ENCODE data around the gene FAM168A. TPM values are rescaled to one million over a fixed set of nuclear protein-coding genes. Genes with fewer than 3 reads are reported as not detected.
"Not testable (repeated sequence)": the region's sequence is repeated elsewhere in the genome, so short reads cannot be mapped to it uniquely, and the experiment has no call there.

Gene FAM168A
- total RNA-seq, 1 experiment from 2014 or later = 12.9 TPM

DNA sequence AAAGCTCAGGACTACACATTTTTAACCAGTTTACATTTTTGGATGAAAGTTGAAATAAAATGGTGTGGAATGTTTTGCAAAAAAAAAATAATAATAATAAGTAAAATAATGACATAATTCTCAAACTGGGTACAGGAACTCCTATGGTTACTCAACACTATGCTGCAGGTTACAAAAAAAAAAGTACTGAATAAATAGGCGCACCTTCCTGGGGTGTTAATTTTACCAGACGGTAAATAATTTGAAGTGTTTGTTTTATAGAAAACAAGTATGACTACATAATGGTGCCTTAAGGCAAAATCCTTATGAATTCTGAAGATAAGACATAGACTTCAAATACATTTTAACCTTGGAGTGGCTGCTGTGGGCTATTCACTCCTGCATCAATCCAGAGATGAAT is 145.2 kb downstream of the FAM168A start:
- H3K36me3 ChIP-seq (ENCODE audit: insufficient read depth, low read length) = no peaks in the 10 kb centered on the region
- H3K9ac ChIP-seq (ENCODE audit: low read length) = no peak overlapping the region
- DNase-seq = peak; percentile 9
- H3K4me1 ChIP-seq (ENCODE audit: low read length) = no peaks in the 10 kb centered on the region
- no peaks in the 10 kb centered on the region for H3K9me2 ChIP-seq (replicated peaks; ENCODE audit: insufficient read depth, low read length)
- H3K27me3 ChIP-seq (ENCODE audit: low read length) = no peaks in the 10 kb centered on the region
- no peak overlapping the region for H3K4me3 ChIP-seq (ENCODE audit: low read length)
- no peaks in the 10 kb centered on the region for H3K79me2 ChIP-seq (ENCODE audit: low read length)
- no peak overlapping the region for H2AFZ ChIP-seq (ENCODE audit: low read length)
- no peak overlapping the region for H3K27ac ChIP-seq (ENCODE audit: low read length)
- no peaks in the 10 kb centered on the region for H3K9me3 ChIP-seq (ENCODE audit: low read length)
- no peak overlapping the region for H3K4me2 ChIP-seq (ENCODE audit: low read depth, low read length, poor library complexity, severe bottlenecking)
- peaks cover 14% of the 10 kb centered on the region for H4K20me1 ChIP-seq (ENCODE audit: insufficient read depth, low read depth, low read length)

DNA sequence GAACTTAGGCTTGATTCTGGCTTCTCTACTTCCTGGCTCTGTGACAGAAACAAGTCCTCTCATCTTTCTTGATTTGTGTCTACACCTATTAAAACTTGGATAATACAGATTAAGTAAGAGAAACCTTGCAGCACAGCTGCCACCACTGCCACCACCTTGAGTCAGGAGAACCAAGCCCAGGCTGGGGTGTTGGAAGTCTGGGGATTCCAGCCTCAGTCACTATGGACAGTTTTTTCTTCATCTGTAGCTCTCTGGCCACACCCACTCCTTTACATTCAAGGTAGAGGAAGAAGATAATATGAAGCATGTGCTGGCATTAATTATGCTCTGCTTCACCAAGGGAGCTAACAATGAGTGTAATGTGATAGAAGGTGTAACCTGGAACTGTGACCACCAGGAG is 146.0 kb downstream of the FAM168A start:
- H3K4me1 ChIP-seq (ENCODE audit: low read length) = no peaks in the 10 kb centered on the region
- H2AFZ ChIP-seq (ENCODE audit: low read length) = no peak overlapping the region
- no peak overlapping the region for H3K9ac ChIP-seq (ENCODE audit: low read length)
- no peak overlapping the region for H3K27ac ChIP-seq (ENCODE audit: low read length)
- no peaks in the 10 kb centered on the region for H3K36me3 ChIP-seq (ENCODE audit: insufficient read depth, low read length)
- H3K4me3 ChIP-seq (ENCODE audit: low read length) = no peak overlapping the region
- H3K79me2 ChIP-seq (ENCODE audit: low read length) = no peaks in the 10 kb centered on the region
- H3K9me2 ChIP-seq (replicated peaks; ENCODE audit: insufficient read depth, low read length) = no peaks in the 10 kb centered on the region
- no peak overlapping the region for H3K4me2 ChIP-seq (ENCODE audit: low read depth, low read length, poor library complexity, severe bottlenecking)
- H3K9me3 ChIP-seq (ENCODE audit: low read length) = no peaks in the 10 kb centered on the region
- peak; percentile 27 for DNase-seq
- H4K20me1 ChIP-seq (ENCODE audit: insufficient read depth, low read depth, low read length) = peaks cover 18% of the 10 kb centered on the region
- no peaks in the 10 kb centered on the region for H3K27me3 ChIP-seq (ENCODE audit: low read length)

DNA sequence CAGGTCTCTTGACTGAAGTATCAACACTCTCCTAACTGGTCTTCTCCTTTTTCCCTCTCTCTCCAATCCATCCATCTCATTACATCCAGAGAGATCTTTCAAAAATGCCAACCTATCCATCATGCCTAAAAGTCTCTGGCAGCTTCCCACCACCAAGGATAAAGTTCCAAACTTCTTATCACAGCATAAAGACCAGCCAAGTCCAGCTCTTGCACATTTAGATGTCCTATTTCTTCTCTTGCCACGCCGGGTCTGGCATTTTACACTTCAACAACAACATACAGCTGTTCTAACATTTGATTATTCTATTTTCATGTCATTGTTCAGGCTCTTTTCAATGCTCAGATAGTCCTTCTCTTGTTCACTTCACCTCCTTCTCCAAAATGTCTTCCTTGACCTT is 151.1 kb downstream of the FAM168A start:
- H3K9me2 ChIP-seq (replicated peaks; ENCODE audit: insufficient read depth, low read length) = no peaks in the 10 kb centered on the region
- no peak overlapping the region for H3K4me2 ChIP-seq (ENCODE audit: low read depth, low read length, poor library complexity, severe bottlenecking)
- peaks cover 12% of the 10 kb centered on the region; the same call in 1 of the 2 replicates for H4K20me1 ChIP-seq (ENCODE audit: insufficient read depth, low read depth, low read length)
- H3K79me2 ChIP-seq (ENCODE audit: low read length) = no peaks in the 10 kb centered on the region
- no peak overlapping the region for H2AFZ ChIP-seq (ENCODE audit: low read length)
- H3K36me3 ChIP-seq (ENCODE audit: insufficient read depth, low read length) = no peaks in the 10 kb centered on the region
- H3K4me3 ChIP-seq (ENCODE audit: low read length) = no peak overlapping the region
- no peaks in the 10 kb centered on the region for H3K27me3 ChIP-seq (ENCODE audit: low read length)
- H3K9me3 ChIP-seq (ENCODE audit: low read length) = no peaks in the 10 kb centered on the region
- no peak overlapping the region for H3K27ac ChIP-seq (ENCODE audit: low read length)
- no peaks in the 10 kb centered on the region for H3K4me1 ChIP-seq (ENCODE audit: low read length)
- DNase-seq = no peak
- H3K9ac ChIP-seq (ENCODE audit: low read length) = no peak overlapping the region

DNA sequence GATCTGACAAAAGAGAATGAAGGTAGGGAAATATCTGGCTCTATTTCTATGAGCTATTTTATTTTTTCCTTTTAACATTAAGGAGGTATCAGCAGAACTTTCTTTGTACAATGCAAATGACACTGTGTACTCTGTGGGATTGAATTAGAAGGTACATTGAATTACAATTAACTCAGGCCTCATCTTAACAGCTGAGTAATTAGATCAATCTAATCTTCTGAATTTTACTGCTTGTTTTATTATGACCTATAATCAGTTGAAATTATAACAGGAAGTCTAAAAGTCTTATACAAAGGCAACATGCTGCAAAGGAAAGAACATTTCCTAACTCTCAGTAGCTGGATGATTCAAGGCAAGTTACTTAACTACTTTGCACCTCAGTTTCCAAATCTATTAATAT is 151.9 kb downstream of the FAM168A start:
- no peak for DNase-seq
- Histone ChIP-seq H3K9me3 (ENCODE audit: low read length) (no peaks in the 10 kb centered on the region), H3K79me2 (ENCODE audit: low read length) (no peaks in the 10 kb centered on the region), H2AFZ (ENCODE audit: low read length) (no peak overlapping the region), H4K20me1 (ENCODE audit: insufficient read depth, low read depth, low read length) (peaks cover 12% of the 10 kb centered on the region; the same call in 1 of the 2 replicates), H3K4me3 (ENCODE audit: low read length) (no peak overlapping the region), H3K9me2 (replicated peaks; ENCODE audit: insufficient read depth, low read length) (no peaks in the 10 kb centered on the region), H3K27ac (ENCODE audit: low read length) (no peak overlapping the region), H3K4me2 (ENCODE audit: low read depth, low read length, poor library complexity, severe bottlenecking) (no peak overlapping the region), H3K27me3 (ENCODE audit: low read length) (no peaks in the 10 kb centered on the region), H3K4me1 (ENCODE audit: low read length) (no peaks in the 10 kb centered on the region), H3K36me3 (ENCODE audit: insufficient read depth, low read length) (no peaks in the 10 kb centered on the region), H3K9ac (ENCODE audit: low read length) (no peak overlapping the region)

DNA sequence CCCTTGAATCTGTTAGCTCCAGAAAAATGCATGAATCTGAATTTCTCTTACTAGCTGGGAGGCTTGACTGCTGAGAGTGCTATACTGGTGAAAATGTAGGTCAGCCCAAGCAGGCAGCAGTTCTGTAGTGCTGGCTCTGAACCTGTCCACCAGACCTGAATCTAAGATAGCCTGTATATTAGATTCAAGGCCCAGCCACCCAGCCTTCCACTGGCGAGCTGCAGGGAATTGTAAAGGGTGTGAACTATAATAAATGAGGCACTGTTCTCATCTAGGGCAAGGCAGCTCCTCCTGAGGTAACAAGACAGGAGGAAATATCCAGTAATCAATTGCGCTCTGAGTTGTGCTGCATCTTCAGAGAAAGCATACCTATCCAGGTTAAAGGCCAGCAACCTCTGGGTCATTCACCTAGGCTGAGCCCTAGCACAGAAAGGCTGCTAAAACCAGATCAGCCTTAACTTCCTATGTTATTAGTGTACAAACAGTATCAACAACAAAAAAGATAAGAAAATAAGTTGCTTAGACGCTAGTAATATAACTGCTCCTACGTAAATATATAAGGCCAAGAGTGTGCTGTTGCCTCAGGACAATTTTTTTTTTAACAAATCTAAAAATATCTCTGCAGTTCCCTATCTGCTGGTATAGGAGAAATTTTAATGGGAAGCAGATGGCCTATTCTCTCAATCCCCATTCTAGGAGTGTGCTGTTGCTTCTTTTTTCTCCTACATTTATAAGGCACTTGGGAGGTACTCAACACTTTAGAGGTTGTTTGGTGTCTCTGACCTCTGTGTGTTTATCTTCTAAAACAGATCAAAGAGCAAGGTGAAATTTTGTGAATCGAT is 158.7 kb downstream of the FAM168A start:
- no peak for DNase-seq
- no peak overlapping the region for H2AFZ ChIP-seq (ENCODE audit: low read length)
- peaks cover 6% of the 10 kb centered on the region; the same call in 1 of the 2 replicates for H4K20me1 ChIP-seq (ENCODE audit: insufficient read depth, low read depth, low read length)
- no peaks in the 10 kb centered on the region for H3K4me1 ChIP-seq (ENCODE audit: low read length)
- H3K9me3 ChIP-seq (ENCODE audit: low read length) = no peaks in the 10 kb centered on the region
- H3K9ac ChIP-seq (ENCODE audit: low read length) = no peak overlapping the region
- no peaks in the 10 kb centered on the region for H3K27me3 ChIP-seq (ENCODE audit: low read length)
- no peak overlapping the region for H3K4me2 ChIP-seq (ENCODE audit: low read depth, low read length, poor library complexity, severe bottlenecking)
- no peaks in the 10 kb centered on the region for H3K36me3 ChIP-seq (ENCODE audit: insufficient read depth, low read length)
- no peaks in the 10 kb centered on the region for H3K79me2 ChIP-seq (ENCODE audit: low read length)
- H3K9me2 ChIP-seq (replicated peaks; ENCODE audit: insufficient read depth, low read length) = no peaks in the 10 kb centered on the region
- H3K4me3 ChIP-seq (ENCODE audit: low read length) = no peak overlapping the region
- H3K27ac ChIP-seq (ENCODE audit: low read length) = no peak overlapping the region

DNA sequence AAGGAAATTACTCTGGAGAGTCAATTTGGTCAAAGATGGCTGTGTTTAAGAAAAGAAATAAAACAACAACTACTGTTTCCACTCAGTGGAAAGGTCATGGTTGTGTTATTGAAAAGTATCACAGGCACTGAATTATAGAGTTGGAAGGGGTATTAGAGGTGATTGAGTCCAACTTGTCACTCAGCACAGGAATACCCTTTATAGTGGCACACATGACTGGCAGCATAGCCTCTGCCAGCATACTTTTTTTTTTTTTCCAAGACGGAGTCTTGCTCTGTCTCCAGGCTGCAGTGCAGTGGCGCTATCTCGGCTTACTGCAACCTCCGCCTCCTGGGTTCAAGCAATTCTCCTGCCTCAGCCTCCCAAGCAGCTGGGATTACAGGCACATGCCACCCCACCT is 161.1 kb downstream of the FAM168A start:
- not testable (repeated sequence) for H3K27me3 ChIP-seq (ENCODE audit: low read length); H3K9me2 ChIP-seq (replicated peaks; ENCODE audit: insufficient read depth, low read length); H4K20me1 ChIP-seq (ENCODE audit: insufficient read depth, low read depth, low read length); H3K4me3 ChIP-seq (ENCODE audit: low read length); H3K9me3 ChIP-seq (ENCODE audit: low read length); H3K79me2 ChIP-seq (ENCODE audit: low read length); H3K9ac ChIP-seq (ENCODE audit: low read length); H3K36me3 ChIP-seq (ENCODE audit: insufficient read depth, low read length); DNase-seq; H3K4me1 ChIP-seq (ENCODE audit: low read length); H3K4me2 ChIP-seq (ENCODE audit: low read depth, low read length, poor library complexity, severe bottlenecking); H2AFZ ChIP-seq (ENCODE audit: low read length); H3K27ac ChIP-seq (ENCODE audit: low read length)

DNA sequence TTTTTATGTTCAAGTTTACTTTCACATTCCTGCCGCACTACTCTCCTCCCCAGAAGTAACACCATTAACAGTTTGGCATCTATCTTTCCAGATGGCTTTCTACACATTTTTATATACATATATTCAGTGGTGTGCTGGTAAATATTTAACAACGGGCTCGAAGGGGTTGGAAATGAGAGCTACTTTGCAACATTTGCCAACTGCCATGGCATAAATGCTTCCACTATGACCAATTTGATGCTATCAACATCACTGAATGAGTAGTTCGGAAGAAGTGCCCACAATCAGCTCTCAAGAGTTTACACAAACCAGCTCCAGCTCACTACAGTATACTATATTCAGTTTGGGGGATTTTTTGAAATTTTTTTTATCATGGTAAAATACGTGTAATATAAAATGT is 166.5 kb downstream of the FAM168A start:
- peaks cover 8% of the 10 kb centered on the region; the same call in 1 of the 2 replicates for H4K20me1 ChIP-seq (ENCODE audit: insufficient read depth, low read depth, low read length)
- H3K4me3 ChIP-seq (ENCODE audit: low read length) = no peak overlapping the region
- H3K27me3 ChIP-seq (ENCODE audit: low read length) = no peaks in the 10 kb centered on the region
- H3K9ac ChIP-seq (ENCODE audit: low read length) = no peak overlapping the region
- no peaks in the 10 kb centered on the region for H3K9me2 ChIP-seq (replicated peaks; ENCODE audit: insufficient read depth, low read length)
- H3K9me3 ChIP-seq (ENCODE audit: low read length) = no peaks in the 10 kb centered on the region
- no peak overlapping the region for H2AFZ ChIP-seq (ENCODE audit: low read length)
- H3K4me1 ChIP-seq (ENCODE audit: low read length) = no peaks in the 10 kb centered on the region
- H3K36me3 ChIP-seq (ENCODE audit: insufficient read depth, low read length) = no peaks in the 10 kb centered on the region
- H3K79me2 ChIP-seq (ENCODE audit: low read length) = no peaks in the 10 kb centered on the region
- H3K4me2 ChIP-seq (ENCODE audit: low read depth, low read length, poor library complexity, severe bottlenecking) = no peak overlapping the region
- H3K27ac ChIP-seq (ENCODE audit: low read length) = no peak overlapping the region
- DNase-seq = no peak

DNA sequence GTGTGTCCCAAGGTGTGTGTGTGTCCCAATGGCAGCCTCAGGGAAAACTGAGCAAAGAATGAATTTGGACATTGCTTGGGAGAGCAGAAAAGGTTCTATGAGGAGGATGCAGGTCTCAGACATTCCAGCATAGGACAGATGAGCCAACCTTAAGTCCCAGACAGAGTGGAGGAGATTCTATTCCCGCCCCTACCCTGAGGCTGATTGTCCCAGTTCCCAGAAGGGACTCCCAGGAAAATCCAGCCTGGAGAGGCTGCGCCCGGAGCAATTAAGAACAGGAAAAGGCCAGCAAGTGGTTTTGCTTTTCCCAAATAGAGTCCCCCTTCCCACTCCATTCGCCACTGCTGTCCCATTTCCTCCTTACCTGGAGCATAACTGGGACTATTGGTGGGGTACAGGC is 167.6 kb downstream of the FAM168A start:
- H3K27me3 ChIP-seq (ENCODE audit: low read length) = no peaks in the 10 kb centered on the region
- H3K4me3 ChIP-seq (ENCODE audit: low read length) = no peak overlapping the region
- 0 out of 2 replicates have a peak, but pooled peaks cover 3% of the 10 kb centered on the region for H4K20me1 ChIP-seq (ENCODE audit: insufficient read depth, low read depth, low read length)
- no peak for DNase-seq
- no peaks in the 10 kb centered on the region for H3K36me3 ChIP-seq (ENCODE audit: insufficient read depth, low read length)
- H2AFZ ChIP-seq (ENCODE audit: low read length) = no peak overlapping the region
- no peaks in the 10 kb centered on the region for H3K9me2 ChIP-seq (replicated peaks; ENCODE audit: insufficient read depth, low read length)
- H3K79me2 ChIP-seq (ENCODE audit: low read length) = no peaks in the 10 kb centered on the region
- H3K27ac ChIP-seq (ENCODE audit: low read length) = no peak overlapping the region
- H3K9me3 ChIP-seq (ENCODE audit: low read length) = no peaks in the 10 kb centered on the region
- H3K9ac ChIP-seq (ENCODE audit: low read length) = no peak overlapping the region
- H3K4me2 ChIP-seq (ENCODE audit: low read depth, low read length, poor library complexity, severe bottlenecking) = no peak overlapping the region
- no peaks in the 10 kb centered on the region for H3K4me1 ChIP-seq (ENCODE audit: low read length)

All from Karpas-422 (cell line).